Erythroblast (primary cell): ENCODE measurements around the gene PLXNB2.

Source experiments
- DNase-seq, 2 experiments: peaks; one replicate each; lab custom pipeline; 2025; lab: John Stamatoyannopoulos, UW
- GATA1 ChIP-seq: IDR thresholded peaks from 2 replicates; pipeline ENCODE4 v1.6.1; 2011; ENCODE audit warnings: low read depth, mild to moderate bottlenecking, control low read depth, low read length, moderate library complexity
- POLR2A ChIP-seq: IDR thresholded peaks from 2 replicates; pipeline ENCODE4 v1.6.1; 2011; ENCODE audit warnings: mild to moderate bottlenecking, low read length

The PLXNB2 gene

GRCh38 chr22:50310949-50311444 lies 3.6 kb upstream of the PLXNB2 start:
- DNase-seq: no peak
- TF ChIP-seq GATA1 (no peak), POLR2A (no peak)

GRCh38 chr22:50310031-50310722 lies 2.7 kb upstream of the PLXNB2 start:
- no peak for DNase-seq
- TF ChIP-seq POLR2A: no peak
- no peak for TF ChIP-seq GATA1

- no peak for DNase-seq
- TF ChIP-seq GATA1 (no peak), POLR2A (no peak)
These were observed 2.1 kb upstream of the PLXNB2 start for GRCh38 chr22:50309601-50309991.

- DNase-seq: no peak
- TF ChIP-seq GATA1: no peak
- TF ChIP-seq POLR2A: no peak
These were observed 1.6 kb upstream of the PLXNB2 start for GRCh38 chr22:50308986-50309600.

- TF ChIP-seq GATA1: no peak
- no peak for TF ChIP-seq POLR2A
- DNase-seq: no peak
These were observed 1.1 kb upstream of the PLXNB2 start for GRCh38 chr22:50308597-50308935.

GRCh38 chr22:50307890-50308596 lies 597 bp upstream of the PLXNB2 start:
- no peak for DNase-seq
- TF ChIP-seq GATA1 (no peak), POLR2A (no peak)

- DNase-seq: peak in 1 of 2 experiments; percentile 28
These were observed 1.4 kb downstream of the PLXNB2 start for GRCh38 chr22:50305923-50306566.

GRCh38 chr22:50305393-50305922 lies 2.0 kb downstream of the PLXNB2 start:
- TF ChIP-seq GATA1 (no peak), POLR2A (no peak)
- no peak for DNase-seq

More at GRCh38 chr22:50305923-50306566, 1.4 kb downstream of the PLXNB2 start:
- TF ChIP-seq POLR2A: peak; percentile 42
- no peak for TF ChIP-seq GATA1

GRCh38 chr22:50304528-50305392 lies 2.7 kb downstream of the PLXNB2 start:
- TF ChIP-seq GATA1 (no peak), POLR2A (no peak)
- no peak for DNase-seq

GRCh38 chr22:50303848-50304527 lies 3.5 kb downstream of the PLXNB2 start:
- no peak for TF ChIP-seq POLR2A
- TF ChIP-seq GATA1: no peak
- no peak for DNase-seq

- TF ChIP-seq POLR2A (no peak), GATA1 (no peak)
These were observed 4.0 kb downstream of the PLXNB2 start for GRCh38 chr22:50303515-50303847.

GRCh38 chr22:50302564-50302963 lies 4.9 kb downstream of the PLXNB2 start:
- TF ChIP-seq GATA1 (no peak), POLR2A (no peak)
- no peak for DNase-seq

More at GRCh38 chr22:50303515-50303847, 4.0 kb downstream of the PLXNB2 start:
- DNase-seq: no peak
